GM18511 (cell line): ENCODE measurements around the gene UCK1.
"Not testable (repeated sequence)": the region's sequence is repeated elsewhere in the genome, so short reads cannot be mapped to it uniquely, and the experiment has no call there.

Experiments
- ATAC-seq: cut with Tn5 transposase; IDR thresholded peaks from one replicate; pipeline ENCODE4 v1.9.1; 2021; ENCODE audit warnings: mild to moderate bottlenecking, moderate library complexity; ENCODE audit not compliant: unreplicated experiment

Gene UCK1

DNA sequence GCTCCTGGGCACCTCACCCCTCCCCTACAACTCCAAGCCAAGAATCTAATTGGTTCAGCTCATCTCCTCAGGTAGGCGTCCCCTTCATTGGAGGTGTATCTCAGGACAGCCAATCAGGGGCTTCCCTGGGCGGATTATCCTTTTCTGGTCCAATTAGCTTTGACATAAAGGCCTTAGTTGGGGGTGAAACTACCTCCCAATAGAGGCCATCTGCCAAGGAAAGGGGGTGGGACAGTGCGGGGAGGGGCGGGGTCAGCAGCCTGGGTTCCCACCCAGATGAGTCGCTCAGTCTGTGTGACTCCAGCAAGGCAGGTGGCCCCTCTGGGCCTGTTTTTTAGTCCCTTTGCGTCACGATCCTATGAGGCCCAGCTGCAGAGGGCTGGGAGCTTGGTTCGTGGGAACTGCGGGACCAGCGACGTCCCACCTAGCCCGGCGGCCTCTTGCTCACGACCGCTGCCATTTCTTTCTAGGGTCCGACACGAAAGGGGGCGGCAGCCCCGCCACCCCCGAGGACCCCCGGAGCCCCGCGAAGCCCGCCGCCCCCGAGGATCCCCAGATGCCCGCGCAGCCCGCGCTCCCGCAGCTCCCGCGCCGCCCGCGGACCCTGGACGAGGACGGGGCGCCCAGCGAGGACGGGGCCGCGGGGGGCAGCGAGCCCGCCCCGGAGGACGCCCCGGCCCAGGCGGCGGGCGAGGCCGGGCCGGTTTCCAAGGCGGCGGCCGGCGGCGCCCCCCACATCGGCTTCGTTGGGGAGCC lies 23.2 kb upstream of the UCK1 start:
- no peak for ATAC-seq

DNA sequence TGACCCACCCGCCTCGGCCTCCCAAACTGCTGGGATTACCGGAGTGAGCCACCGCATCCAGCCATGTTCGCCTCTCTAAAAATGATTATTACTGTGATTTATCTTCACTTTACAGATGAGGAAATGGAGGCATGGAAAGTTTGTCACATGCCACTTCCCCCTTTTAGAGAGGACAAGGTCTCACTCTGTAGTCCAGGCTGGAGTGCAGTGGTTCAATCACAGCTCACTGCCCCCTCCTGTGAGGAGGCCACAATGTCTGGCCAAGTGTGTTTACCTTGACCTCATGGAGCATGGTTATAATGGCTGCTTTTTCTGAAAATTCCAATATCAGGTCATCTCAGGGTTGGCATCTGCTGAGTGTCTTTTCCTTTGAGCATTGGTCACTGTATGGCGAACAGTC lies 21.0 kb upstream of the UCK1 start:
- ATAC-seq: no peak

DNA sequence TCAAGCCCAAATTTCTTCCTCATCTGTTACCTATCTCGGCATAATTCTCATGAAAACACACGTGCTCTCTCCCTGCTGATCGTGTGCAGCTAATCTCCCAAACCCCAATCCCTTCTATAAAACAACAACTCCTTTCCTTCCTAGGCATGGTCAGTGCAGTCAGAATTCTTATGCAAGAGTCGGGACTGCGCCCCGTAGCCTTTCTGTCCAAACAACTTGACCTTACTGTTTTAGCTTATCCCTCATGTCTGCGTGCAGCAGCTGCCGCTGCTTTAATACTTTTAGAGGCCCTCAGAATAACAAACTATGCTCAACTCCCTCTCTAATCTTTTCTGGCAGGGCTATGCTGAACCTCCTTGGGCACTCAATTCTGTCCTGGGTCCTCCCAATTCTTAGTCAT lies 19.4 kb upstream of the UCK1 start:
- not testable (repeated sequence) for ATAC-seq

DNA sequence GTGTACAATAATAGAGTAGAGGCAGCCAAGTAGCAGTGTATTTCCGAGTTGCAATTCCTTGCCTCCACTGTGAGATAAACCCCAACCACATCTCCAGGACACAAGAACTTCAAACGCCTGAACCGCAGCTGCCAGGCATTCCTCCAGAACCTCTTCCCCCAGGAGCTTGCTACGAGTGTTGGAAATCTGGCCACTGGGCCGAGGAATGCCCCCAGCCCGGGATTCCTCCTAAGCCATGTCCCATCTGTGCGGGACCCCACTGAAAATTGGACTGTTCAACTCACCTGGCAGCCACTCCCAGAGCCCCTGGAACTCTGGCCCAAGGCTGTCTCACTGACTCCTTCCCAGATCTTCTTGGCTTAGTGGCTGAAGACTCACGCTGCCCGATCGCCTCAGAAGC lies 18.1 kb upstream of the UCK1 start:
- ATAC-seq: not testable (repeated sequence)

DNA sequence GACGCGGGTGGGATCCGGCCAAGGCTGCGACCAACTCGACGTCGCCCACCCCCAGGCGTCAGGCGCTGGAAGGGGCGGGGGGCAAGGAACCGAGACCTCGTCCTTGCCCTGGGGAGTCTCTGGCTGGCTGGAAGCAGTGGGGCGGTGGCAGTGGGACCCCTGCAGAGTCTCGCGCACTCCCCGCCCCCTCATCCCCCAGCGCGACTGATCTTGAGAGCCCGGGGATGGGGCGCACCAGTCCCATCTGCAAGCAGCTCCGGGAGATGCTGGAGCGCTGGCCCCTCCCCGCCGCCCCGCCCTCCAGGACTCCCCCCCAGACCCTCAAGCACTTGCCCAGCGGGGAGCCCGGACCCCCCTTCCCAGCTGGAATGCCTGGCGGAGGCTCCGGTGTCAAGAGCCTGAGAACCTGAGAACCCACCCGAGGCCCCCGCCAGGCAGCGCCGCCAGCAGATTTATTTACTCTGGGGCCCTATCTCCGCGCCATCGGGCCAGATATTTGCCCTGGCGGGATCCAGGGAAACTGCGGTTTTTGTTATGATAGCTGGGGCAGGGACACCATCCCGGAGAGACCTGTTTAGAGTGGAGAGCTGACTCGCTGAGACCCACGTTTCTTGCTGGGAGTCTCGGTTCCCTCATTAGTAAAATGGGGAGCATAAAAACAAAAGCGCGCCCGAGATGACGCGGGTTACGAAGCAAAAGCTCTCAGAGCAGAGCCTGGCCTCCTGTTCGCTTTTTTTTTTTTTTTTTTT lies 15.4 kb upstream of the UCK1 start:
- no peak for ATAC-seq

DNA sequence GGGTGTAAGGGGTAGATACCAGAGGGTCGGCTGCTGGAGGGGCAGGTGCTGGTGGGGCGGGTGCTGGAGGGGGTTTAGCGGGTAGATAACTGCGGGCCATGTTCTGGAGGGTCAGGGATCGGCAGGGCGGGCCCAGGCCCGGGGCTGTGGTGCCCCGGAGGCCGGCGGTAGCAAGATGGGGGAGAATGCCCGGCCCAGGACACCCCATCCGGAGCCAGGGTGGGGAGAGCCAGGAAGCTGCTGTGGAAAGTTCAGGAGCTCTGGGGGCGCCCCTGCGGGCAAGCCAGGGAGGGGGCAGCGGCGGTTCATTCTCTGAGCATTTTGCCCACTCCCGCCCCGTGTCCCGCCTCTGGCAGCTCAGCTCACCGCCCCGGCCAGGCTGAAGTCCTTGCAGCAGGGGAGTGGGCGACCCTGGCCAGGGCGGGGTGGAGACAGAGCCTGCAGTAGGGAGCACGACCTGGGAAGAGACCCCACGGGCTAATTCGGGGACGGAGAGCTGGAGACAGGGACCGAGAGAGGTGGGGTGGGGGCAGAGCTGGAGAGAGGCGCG lies 14.8 kb upstream of the UCK1 start:
- ATAC-seq: no peak

DNA sequence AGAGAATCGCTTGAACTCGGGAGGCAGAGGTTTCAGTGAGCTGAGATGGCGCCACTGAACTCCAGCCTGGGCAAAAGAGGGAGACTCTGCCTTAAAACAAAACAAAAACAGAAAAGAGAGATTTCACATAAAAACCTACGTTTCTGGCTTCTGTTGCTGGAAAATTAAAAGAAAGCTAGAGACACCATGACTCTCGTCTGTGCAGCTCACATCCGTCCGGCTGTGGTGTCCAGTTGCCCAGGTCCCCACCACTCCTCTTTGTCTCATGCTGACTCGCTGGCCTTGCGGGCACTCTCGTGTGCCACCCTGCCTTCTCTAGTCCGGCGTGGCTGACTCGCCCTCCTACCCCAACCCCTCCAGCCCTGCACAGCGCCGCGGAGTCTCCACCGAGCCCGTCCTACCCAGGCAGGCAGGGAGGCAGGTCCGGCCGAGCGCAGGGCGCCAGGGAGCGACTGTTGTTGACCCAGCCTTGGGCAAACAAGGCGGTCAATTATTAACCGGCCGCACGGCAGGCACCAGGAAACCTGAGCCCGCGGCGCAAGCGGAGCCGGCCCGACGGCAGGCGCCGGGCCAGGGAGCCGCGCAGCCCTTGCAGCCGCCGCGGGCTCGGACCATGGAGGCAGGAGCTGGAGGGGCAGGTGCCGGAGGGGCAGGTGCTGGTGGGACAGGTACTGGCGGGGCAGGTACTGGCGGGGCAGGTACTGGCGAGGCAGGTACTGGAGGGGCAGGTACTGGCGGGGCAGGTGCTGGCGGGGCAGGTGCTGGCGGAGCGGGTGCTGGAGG lies 14.1 kb upstream of the UCK1 start, which contains the start of gene PRRT1B:
Gene PRRT1B, plus strand, starts transcription at position 521 of the 783 bp plus-strand sequence. Its CDS starts 93 bp downstream, at position 614.
- ATAC-seq: no peak

DNA sequence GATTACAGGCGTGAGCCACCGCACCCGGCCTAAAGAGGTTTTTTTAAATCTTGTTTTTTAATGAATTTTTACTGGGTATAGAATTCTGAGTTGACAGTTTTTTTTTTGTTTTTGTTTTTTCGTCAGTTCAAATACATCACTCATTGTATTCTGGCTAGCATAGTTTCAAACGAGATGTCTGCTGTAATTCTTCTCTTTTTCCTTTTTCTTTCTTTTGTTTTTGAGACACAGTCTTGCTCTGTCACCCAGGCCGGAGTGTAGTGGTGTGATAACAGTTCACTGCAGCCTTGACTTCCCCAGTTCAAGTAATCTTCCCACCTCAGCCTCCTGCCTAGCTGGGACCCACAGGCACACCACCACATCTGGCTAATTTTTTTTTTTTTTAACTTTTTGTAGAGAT lies 12.1 kb upstream of the UCK1 start:
- no peak for ATAC-seq

DNA sequence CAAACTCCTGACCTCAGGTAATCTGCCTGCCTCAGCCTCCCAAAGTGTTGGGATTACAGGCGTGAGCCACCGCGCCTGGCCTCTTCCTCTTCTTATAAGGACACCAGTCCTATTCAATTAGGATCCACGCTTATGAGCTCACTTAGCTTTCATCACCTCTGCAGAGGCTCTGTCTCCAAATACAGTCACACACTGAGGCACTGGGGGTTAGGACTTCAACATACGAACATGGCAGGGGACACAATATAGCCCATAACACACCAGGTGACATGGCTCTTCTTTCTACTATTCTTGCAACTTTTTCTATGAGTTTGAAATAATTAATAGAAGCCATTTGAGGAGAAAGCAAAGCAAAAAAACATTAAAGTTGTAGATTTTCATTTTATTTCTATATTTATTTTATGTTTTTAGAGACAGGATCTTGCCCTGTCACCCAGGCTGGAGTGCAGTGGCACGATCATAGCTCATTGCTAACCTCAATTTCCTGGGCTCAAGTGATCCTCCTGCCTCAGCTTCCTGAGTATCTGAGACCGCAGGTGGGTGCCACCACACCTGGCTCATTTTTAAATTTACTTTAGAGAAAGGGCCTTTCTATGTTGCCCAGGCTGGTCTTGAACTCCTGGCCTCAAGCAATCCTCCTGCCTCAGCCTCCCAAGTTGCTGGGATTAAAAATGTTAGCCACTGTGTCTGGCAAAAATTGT lies 8.3 kb upstream of the UCK1 start:
- no peak for ATAC-seq

DNA sequence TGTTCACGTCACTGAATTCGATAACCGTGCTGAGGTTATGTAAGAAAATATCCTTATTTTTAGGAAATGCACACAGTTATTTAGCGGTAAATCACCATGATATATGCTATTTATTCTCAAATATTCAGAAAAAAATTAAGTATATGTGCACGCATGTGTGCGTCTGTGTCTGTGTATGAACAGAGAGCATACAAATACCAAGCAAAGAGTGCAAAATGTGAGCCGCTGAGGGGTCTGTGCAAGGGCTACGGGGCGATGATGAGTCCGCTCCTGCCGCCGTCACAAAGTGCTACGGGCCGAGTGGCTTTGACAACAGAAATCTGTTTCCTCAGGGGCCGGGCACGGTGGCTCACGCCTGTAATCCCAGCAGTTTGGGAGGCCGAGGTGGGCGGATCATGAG lies 6.9 kb upstream of the UCK1 start:
- no peak for ATAC-seq

DNA sequence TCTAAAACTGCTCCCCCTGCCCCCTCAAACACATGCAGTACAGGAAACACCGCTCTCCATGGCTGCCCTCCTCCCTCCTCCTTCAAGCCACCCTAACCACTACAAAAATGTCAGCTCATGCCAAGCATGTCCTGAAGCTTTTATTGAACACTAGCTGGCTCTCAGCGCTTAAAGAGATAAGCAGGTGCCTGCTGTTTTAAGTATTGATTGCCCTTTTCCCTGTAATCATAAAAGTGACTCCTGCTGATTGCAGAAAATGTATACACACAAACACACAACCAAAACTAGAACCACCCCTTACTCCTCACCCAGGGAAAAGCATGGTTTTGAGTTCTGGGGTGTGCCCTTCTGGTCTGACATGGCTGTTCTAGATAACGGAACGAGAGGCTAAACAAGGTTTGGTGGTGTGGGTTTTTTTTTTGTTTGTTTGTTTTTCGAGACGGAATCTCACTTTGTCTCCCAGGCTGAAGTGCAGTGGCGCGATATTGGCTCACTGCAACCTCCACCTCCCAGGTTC lies 3.7 kb upstream of the UCK1 start:
- ATAC-seq: no peak

DNA sequence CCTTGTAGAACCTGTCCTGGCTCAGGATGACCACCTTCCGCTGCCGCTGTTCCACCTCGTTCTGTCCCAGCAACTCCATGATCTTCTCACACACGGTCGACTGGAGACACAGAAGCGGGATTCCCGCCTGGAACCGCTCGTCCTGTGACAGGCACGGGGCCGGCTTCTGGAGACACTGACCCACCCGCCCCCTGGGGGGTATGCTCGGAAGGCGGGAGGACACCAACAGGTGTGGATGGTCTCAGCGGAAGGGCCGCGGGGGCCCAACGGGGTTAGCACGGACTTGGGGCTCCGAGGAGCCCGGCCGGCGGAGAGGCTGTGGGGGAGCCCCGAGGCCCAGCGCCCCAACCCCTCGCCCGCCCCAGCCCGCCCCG lies 530 bp downstream of the UCK1 start:
- peak; percentile 27 for ATAC-seq

DNA sequence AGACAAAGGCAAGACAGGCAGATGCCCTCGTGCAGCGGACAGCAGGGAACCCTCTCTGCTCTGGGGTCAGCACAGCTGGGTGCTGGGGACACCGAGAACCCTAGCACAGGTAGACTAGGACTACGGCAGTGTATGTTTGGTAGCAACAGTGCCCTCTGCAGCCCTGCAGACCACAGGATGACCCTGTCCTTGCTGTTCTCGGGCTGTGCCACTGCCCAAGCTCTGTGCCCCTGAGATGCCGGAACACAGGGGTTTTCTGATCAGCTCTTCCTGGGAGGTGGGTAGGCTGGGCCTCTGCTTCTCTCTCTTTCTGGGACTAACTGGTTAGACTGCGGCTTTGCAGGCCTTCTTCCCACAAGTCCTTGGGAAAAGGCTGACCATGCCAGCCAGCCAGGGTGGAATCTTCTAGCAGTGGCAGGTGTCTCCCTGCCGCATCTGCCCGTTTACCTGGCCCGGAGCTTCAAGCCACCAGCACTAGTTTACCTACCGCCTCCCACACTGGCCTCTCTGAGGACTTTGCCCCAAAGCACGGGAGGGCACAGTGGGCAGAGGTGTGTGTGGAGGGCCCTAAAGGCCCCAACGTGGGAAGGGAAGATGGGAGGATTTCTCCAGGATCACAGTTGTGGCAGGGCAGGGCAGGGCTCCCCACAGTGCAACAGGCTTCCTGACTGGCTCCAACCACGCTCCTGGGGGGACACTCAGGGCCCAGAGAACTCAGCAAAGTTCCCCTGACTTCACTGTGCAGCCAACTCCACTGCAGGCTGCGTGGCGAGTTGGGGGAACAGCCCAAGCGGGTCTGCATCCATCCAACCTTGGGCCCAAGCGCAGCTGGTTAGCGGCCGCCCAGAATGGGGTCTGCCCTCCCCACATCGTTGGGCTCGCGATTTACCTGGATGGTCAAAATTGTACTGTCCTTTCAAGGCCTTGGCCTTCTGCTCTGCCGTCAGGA lies 1.2 kb downstream of the UCK1 start:
- ATAC-seq: no peak

DNA sequence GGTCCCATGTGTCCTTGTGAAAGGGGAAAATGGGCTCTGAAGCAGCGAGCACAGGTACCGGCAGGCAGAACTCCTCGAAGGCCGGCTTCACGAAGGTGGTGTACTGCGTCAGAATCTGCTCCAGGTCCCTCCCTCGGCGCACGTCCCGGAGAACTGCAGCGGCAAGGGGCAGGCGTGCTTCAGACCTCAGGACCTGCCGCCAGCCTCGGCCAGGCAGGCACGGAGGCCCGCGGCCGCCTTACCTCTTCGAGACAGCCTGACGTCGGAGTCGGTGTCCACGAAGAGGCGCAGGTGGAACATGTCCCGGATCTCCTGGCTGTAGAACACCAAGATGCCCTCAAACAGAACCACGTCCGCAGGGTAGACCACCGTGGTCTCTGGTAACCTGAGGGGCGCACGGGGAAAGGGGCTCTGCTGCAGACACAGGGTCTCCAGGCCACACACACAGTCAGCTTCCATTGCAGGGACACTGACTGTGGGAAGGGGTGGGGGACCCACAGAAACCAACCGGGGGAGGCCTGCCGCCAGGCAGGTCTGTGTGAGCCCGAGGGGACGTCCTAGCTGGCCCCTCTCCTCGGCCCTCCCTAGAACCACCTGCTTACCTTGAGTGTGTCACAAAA lies 2.1 kb downstream of the UCK1 start:
- no peak for ATAC-seq

DNA sequence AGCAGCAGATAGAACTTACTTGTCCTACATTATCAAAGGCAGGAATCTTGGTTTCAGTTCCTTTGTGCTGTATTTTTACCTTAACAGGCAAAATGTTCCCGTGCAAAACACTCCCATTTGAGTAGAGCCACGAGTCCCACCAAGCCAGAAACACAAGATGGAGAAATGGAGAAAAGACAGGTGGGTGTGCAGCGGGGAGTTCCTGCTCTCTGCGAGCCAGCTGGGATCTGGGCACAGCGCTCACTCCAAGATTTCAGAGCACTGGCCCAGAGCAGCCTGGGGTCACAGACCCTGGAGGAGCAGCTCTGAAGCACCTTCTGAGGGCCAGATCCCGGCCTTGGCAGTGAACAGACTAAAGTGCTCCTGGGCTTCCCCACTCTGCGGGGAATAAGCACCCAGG lies 2.9 kb downstream of the UCK1 start:
- no peak for ATAC-seq

DNA sequence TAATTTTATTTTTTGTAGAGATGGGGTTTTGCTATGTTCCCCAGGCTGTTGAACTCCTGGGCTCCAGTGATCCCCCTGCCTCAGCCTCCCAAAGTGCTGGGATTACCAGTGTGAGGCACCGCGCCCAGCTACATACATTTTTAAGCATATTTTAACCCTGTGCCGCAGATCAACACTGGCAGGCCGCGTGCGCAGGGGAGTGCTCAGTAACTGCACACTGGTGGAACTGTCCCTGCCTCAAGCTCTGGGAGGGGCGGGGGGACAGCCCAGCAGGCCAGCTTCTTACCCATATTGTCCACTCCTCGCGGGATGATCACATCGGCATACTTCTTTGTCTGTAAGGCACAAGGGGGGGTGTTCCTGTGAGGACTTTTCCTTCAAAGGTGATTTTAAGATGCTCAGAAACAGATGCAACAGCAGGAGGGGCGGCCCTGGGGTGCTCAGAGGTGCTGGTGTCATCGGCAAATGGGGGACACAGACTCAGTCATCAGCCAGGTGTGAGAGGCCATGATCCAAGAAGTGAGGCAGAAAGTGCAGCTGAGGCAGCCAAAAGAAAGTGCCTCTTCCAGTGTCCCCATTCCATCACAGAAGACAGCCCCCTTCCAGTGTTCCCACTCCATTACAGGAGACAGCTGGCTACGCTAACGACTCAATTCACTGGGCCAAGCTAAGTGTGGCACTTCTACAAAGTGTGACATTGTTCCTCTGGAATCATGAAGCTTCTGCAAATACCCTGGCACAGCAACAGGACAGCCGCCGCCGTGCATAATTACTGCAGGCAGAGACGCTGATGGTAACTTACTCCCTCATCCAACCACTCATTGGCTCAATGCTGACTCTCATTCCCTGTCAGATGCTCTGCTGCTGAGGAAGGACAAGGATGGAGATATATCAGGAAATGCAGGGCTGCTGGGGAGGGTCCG lies 5.2 kb downstream of the UCK1 start:
- ATAC-seq: no peak

DNA sequence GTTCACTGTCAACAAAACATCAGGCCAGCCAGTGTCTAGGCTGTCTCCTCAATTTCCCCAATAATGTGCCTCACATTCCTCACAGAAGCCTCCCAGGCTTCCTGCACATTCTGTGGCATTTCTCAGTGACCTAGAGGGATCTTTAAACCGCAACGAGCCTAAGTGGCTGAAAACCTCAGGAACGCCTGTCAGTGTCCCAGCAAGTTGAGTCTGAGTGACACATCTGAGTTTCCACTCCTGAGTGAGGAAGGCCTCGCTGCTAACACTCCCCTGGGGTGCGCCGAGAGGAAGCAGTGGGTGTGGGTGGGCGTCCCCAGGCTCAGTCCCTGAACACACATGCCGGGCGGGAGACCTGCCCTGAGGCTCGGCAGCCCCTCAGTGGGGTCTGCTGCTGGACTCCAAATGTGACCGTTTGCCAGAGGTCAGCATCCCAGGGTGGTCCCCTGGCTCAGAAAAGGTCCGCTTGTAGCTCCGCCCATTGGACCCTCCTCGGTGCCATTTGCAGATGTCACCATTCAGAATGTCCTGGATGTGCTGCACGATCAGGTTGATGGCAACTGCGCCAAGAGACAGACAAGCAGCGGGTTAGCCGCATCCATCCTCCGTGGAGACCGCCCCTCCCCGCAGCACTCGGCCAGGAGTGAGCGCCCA lies 6.3 kb downstream of the UCK1 start:
- ATAC-seq: no peak
